HL-60 (cell line): ENCODE measurements around the gene RASA1.

Experiments used
- DNase-seq, 2 experiments: peaks; one replicate each; pipeline ENCODE4 v3.0.0-alpha.2; 2010 to 2020; ENCODE audit warnings: low read depth in 1 of 2, low spot score in 1 of 2
- H3K27ac ChIP-seq: fragments of 250-450 bp; sonication (Bioruptor Pico); replicated peaks from 2 replicates; pipeline ENCODE4 v1.5.1; 2020; ENCODE audit warnings: mild to moderate bottlenecking, moderate library complexity
- H3K27me3 ChIP-seq: fragments of 250-450 bp; sonication (Bioruptor Pico); 2 replicates; pipeline ENCODE4 v1.5.1; 2021; ENCODE audit warnings: mild to moderate bottlenecking, moderate library complexity; ENCODE audit not compliant: insufficient read depth, poor library complexity, severe bottlenecking
- H3K4me3 ChIP-seq: replicated peaks from 2 replicates; pipeline ENCODE4 v1.5.1; 2011; ENCODE audit warnings: mild to moderate bottlenecking, control low read depth, low read length; ENCODE audit not compliant: insufficient read depth
- GABPA ChIP-seq: IDR thresholded peaks from 2 replicates; pipeline ENCODE4 v1.6.1; 2012; ENCODE audit warnings: low read depth
- POLR2AphosphoS5 ChIP-seq: IDR thresholded peaks from 2 replicates; pipeline ENCODE4 v1.6.1; 2012; ENCODE audit warnings: low read depth
- SPI1 ChIP-seq: IDR thresholded peaks from 2 replicates; pipeline ENCODE4 v1.6.1; 2012; ENCODE audit warnings: low read depth, mild to moderate bottlenecking, borderline replicate concordance
- TF ChIP-seq, protein P1 (sequence below): IDR thresholded peaks from 2 replicates; pipeline ENCODE4 v1.6.1; 2012; ENCODE audit warnings: low read depth; ENCODE audit not compliant: insufficient replicate concordance
- TF ChIP-seq, protein P2 (sequence below): IDR thresholded peaks from one replicate; pipeline ENCODE4 v1.5.1; 2011; ENCODE audit warnings: low read length, control low read depth, inconsistent platforms; ENCODE audit not compliant: insufficient read depth

RASA1 gene

DNA sequence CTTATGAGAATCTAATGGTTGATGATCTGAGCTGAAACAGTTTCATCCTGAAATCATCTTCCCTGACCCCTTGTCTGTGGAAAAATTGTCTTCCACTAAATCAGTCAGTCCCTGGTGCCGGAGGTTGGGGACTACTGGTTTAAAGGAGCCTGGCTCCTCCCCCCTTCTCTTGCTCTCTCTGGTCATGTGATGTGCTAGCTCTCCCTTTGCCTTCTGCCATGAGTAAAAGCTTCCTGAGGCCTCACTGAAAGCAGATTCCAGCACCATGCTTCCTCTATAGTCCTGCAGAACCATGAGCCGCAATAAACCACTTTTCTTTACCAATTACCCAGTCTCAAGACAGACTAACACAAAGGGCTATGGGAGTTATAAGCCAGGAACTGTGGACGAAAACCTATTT, 54.7 kb downstream of the RASA1 start:
- H3K27ac ChIP-seq: no peak overlapping the region
- H3K4me3 ChIP-seq: no peak overlapping the region
- no peaks in the 10 kb centered on the region for H3K27me3 ChIP-seq
- TF ChIP-seq POLR2AphosphoS5 (no peak), GABPA (no peak), SPI1 (no peak)
- TF ChIP-seq, protein P1, sequence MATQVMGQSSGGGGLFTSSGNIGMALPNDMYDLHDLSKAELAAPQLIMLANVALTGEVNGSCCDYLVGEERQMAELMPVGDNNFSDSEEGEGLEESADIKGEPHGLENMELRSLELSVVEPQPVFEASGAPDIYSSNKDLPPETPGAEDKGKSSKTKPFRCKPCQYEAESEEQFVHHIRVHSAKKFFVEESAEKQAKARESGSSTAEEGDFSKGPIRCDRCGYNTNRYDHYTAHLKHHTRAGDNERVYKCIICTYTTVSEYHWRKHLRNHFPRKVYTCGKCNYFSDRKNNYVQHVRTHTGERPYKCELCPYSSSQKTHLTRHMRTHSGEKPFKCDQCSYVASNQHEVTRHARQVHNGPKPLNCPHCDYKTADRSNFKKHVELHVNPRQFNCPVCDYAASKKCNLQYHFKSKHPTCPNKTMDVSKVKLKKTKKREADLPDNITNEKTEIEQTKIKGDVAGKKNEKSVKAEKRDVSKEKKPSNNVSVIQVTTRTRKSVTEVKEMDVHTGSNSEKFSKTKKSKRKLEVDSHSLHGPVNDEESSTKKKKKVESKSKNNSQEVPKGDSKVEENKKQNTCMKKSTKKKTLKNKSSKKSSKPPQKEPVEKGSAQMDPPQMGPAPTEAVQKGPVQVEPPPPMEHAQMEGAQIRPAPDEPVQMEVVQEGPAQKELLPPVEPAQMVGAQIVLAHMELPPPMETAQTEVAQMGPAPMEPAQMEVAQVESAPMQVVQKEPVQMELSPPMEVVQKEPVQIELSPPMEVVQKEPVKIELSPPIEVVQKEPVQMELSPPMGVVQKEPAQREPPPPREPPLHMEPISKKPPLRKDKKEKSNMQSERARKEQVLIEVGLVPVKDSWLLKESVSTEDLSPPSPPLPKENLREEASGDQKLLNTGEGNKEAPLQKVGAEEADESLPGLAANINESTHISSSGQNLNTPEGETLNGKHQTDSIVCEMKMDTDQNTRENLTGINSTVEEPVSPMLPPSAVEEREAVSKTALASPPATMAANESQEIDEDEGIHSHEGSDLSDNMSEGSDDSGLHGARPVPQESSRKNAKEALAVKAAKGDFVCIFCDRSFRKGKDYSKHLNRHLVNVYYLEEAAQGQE: no peak
- DNase-seq: no peak

DNA sequence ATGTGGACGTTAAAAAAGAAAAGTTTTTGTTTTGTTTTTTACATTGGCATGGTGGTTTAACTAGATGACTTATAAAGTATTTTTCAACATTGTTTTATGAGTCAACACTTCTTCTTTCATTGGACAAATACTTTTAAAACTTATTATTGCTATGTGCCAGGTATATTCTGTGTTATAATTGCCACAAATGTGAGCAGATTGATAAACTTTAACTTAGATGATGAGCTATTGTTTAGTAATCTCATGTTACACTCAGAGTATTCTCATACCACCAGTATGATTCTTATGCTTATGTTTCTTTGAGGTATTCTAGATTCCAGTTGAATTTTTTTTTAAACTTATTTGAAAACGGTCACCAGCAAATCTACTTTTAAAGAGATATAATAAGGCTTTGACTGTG, 60.3 kb downstream of the RASA1 start:
- Histone ChIP-seq H3K27me3 (no peaks in the 10 kb centered on the region), H3K27ac (no peak overlapping the region), H3K4me3 (no peak overlapping the region)
- no peak for DNase-seq
- no peak for TF ChIP-seq SPI1
- TF ChIP-seq, protein P2, sequence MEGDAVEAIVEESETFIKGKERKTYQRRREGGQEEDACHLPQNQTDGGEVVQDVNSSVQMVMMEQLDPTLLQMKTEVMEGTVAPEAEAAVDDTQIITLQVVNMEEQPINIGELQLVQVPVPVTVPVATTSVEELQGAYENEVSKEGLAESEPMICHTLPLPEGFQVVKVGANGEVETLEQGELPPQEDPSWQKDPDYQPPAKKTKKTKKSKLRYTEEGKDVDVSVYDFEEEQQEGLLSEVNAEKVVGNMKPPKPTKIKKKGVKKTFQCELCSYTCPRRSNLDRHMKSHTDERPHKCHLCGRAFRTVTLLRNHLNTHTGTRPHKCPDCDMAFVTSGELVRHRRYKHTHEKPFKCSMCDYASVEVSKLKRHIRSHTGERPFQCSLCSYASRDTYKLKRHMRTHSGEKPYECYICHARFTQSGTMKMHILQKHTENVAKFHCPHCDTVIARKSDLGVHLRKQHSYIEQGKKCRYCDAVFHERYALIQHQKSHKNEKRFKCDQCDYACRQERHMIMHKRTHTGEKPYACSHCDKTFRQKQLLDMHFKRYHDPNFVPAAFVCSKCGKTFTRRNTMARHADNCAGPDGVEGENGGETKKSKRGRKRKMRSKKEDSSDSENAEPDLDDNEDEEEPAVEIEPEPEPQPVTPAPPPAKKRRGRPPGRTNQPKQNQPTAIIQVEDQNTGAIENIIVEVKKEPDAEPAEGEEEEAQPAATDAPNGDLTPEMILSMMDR: no peak
- TF ChIP-seq, protein P1: no peak
- TF ChIP-seq POLR2AphosphoS5: no peak
- TF ChIP-seq GABPA: no peak

DNA sequence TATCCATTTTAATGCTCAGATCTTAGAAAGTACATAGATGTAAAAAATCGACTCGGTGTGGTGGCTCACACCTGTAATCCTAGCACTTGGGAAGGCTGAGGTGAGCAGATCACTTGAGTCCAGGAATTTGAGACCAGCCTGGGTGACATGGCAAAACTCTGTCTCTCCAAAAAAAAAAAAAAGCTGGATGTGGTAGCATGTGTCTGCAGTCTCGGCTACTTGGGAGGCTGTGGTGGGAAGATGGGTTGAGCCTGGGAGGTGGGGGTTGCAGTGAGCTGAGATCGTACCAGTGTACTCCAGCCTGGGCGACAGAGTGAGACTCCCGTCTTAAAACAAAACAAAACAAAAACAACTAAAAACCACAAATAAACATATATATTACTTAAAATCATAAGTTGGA, 61.4 kb downstream of the RASA1 start:
- TF ChIP-seq, protein P1: no peak
- no peak for TF ChIP-seq POLR2AphosphoS5
- Histone ChIP-seq H3K27ac (no peak overlapping the region), H3K4me3 (no peak overlapping the region), H3K27me3 (no peaks in the 10 kb centered on the region)
- DNase-seq: no peak

DNA sequence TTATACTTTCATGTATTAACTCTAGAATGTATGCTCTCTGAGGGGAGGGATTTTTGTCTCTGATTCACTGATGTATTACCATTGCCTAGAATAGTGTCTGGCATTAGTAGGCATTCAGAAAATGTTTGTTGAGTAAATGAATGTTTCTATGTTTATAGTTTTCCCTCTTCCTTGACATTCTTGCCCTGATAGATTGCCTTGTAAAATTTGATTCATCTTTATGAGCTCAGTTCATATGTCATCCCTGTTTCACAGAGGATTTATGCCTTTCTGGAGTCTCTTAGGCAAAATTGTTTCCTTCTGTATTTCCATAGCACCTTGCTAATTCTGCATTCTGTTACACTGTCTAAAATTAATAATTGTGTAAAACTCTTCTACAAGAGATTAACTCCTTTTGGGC, 72.3 kb downstream of the RASA1 start:
- Histone ChIP-seq H3K27me3 (no peaks in the 10 kb centered on the region), H3K4me3 (no peak overlapping the region), H3K27ac (peak overlapping the region; percentile 56)
- TF ChIP-seq GABPA (no peak), SPI1 (no peak), POLR2AphosphoS5 (no peak)
- TF ChIP-seq, protein P1: no peak
- TF ChIP-seq, protein P2: no peak
- no peak for DNase-seq
